NCI-H446 (cell line): ENCODE results near the gene LRRC8C.

Experiments
- DNase-seq, 2 experiments: peaks; one replicate each; lab custom pipeline; 2025; lab: John Stamatoyannopoulos, UW

Gene LRRC8C

DNA sequence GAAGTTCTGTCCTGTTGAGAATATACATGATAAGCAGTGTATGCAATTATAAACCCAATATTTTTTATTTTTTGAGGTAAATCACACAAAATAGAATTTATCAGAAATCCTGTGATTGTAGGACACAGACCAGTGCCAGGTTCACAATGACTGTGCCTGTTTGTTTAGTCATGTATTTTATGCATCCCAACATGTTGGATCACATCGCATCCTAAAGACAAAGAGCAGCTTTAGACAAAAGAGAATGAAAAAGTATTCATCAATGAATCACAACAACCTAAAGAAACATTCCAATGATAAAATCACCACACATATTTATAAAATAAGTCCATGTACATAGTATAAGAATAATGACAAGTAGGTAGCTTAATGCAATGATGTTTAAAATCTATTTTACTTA, 134.7 kb downstream of the LRRC8C start:
- DNase-seq = no peak
